SK-N-DZ (cell line): ENCODE results near the gene RAB40C.
"Not testable (repeated sequence)": the region's sequence is repeated elsewhere in the genome, so short reads cannot be mapped to it uniquely, and the experiment has no call there.

Source experiments
- DNase-seq: peaks from one replicate; pipeline ENCODE4 v3.0.0-alpha.2; 2015; ENCODE audit warnings: low spot score

RAB40C gene

GRCh38 chr16:588889-589657, 793 bp upstream of the RAB40C start:
- peak; percentile 97 for DNase-seq

GRCh38 chr16:590188-590814, 435 bp downstream of the RAB40C start:
- DNase-seq: no peak

- DNase-seq: peak; percentile 24
These were observed 942 bp downstream of the RAB40C start for GRCh38 chr16:590815-591200.

GRCh38 chr16:591231-591630, 1.4 kb downstream of the RAB40C start:
- DNase-seq: no peak

GRCh38 chr16:591892-592517, 2.1 kb downstream of the RAB40C start:
- no peak for DNase-seq

GRCh38 chr16:592518-593306, 2.8 kb downstream of the RAB40C start:
- peak; percentile 14 for DNase-seq

GRCh38 chr16:593406-593805, 3.5 kb downstream of the RAB40C start:
- no peak for DNase-seq

GRCh38 chr16:593807-594206, 3.9 kb downstream of the RAB40C start:
- no peak for DNase-seq

- no peak for DNase-seq
These were observed 5.2 kb downstream of the RAB40C start for GRCh38 chr16:595094-595528.

- no peak for DNase-seq
These were observed 6.3 kb downstream of the RAB40C start for GRCh38 chr16:595942-596735.

- no peak for DNase-seq
These were observed 6.8 kb downstream of the RAB40C start for GRCh38 chr16:596736-597060.

- not testable (repeated sequence) for DNase-seq
These were observed 7.8 kb downstream of the RAB40C start for GRCh38 chr16:597655-598054.

GRCh38 chr16:598823-599739, 9.2 kb downstream of the RAB40C start:
- no peak for DNase-seq

- DNase-seq: no peak
These were observed 10.9 kb downstream of the RAB40C start for GRCh38 chr16:600781-601180.

GRCh38 chr16:603933-604332, 14.1 kb downstream of the RAB40C start:
- no peak for DNase-seq

GRCh38 chr16:606656-607307, 16.9 kb downstream of the RAB40C start:
- no peak for DNase-seq

GRCh38 chr16:608019-608418, 18.2 kb downstream of the RAB40C start:
- no peak for DNase-seq

GRCh38 chr16:609316-609715, 19.4 kb downstream of the RAB40C start:
- no peak for DNase-seq

GRCh38 chr16:609984-610383, 20.1 kb downstream of the RAB40C start:
- no peak for DNase-seq
